ENCODE results near the gene CSF2RB.

Gene CSF2RB

DNA sequence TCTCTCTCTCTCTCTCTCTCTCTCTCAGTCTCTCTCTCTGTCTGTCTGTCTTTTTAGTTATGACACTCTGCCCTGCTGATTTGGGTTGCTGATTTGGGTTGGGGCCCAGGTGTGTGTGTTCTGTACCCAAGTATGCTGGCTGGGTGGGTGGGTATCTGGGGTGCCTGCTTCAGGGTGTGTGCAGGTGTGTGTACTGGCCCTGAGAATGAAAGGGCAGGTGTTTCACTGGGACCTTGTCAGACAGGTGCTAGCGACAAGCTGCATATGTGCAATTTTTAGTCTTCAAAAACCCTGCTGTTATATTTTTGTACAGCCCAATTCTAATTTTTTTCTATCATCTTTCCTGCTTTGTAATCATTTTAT, 943 bp downstream of the CSF2RB start:
- Histone ChIP-seq H3K36me3 (no peaks in the 10 kb centered on the region), H3K9me3 (peaks cover 0 to 6% (median 5%) of the 10 kb centered on the region in 3 donors), H3K27ac (no peak overlapping the region), H3K4me3 (peak overlapping the region in 1 of 2 donors; percentile 26), H3K4me1 (no peaks in the 10 kb centered on the region), H3K27me3 (peaks cover 0 to 9% of the 10 kb centered on the region in 2 donors)
- TF ChIP-seq, protein P1, sequence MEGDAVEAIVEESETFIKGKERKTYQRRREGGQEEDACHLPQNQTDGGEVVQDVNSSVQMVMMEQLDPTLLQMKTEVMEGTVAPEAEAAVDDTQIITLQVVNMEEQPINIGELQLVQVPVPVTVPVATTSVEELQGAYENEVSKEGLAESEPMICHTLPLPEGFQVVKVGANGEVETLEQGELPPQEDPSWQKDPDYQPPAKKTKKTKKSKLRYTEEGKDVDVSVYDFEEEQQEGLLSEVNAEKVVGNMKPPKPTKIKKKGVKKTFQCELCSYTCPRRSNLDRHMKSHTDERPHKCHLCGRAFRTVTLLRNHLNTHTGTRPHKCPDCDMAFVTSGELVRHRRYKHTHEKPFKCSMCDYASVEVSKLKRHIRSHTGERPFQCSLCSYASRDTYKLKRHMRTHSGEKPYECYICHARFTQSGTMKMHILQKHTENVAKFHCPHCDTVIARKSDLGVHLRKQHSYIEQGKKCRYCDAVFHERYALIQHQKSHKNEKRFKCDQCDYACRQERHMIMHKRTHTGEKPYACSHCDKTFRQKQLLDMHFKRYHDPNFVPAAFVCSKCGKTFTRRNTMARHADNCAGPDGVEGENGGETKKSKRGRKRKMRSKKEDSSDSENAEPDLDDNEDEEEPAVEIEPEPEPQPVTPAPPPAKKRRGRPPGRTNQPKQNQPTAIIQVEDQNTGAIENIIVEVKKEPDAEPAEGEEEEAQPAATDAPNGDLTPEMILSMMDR (IDR thresholded peaks at IDR 0.05), result no peak
- intact Hi-C loops (cut with DNase I; ENCODE audit: low total_unique reads), result no loop called here
- no peak for DNase-seq

DNA sequence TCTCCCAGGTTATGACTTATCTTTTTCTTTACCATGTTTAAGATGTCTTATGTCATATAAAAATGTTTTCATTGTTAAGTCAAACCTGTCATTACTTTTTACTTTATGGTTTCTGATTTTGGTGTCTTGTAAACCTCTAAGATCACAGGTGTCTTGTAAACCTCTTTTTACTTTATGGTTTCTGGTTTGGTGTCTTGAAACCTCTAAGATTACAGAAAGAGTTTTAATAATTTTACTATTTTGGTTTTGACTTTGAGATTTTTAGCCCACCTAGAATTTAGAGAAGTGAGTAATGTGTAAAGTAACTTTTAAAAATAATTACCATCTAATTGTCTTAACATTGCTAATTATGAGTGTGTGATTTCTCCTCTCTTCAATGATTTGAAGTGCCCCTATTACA, 2.6 kb downstream of the CSF2RB start:
- Histone ChIP-seq H3K4me1 (no peaks in the 10 kb centered on the region), H3K36me3 (no peaks in the 10 kb centered on the region), H3K27me3 (peaks cover 0 to 9% of the 10 kb centered on the region in 2 donors), H3K27ac (no peak overlapping the region), H3K4me3 (no peak overlapping the region), H3K9me3 (peaks cover 0 to 7% (median 5%) of the 10 kb centered on the region in 3 donors)
- TF ChIP-seq, protein P1 (IDR thresholded peaks at IDR 0.05), result no peak
- no peak for DNase-seq
- intact Hi-C loops (cut with DNase I; ENCODE audit: low total_unique reads), result no loop called here

DNA sequence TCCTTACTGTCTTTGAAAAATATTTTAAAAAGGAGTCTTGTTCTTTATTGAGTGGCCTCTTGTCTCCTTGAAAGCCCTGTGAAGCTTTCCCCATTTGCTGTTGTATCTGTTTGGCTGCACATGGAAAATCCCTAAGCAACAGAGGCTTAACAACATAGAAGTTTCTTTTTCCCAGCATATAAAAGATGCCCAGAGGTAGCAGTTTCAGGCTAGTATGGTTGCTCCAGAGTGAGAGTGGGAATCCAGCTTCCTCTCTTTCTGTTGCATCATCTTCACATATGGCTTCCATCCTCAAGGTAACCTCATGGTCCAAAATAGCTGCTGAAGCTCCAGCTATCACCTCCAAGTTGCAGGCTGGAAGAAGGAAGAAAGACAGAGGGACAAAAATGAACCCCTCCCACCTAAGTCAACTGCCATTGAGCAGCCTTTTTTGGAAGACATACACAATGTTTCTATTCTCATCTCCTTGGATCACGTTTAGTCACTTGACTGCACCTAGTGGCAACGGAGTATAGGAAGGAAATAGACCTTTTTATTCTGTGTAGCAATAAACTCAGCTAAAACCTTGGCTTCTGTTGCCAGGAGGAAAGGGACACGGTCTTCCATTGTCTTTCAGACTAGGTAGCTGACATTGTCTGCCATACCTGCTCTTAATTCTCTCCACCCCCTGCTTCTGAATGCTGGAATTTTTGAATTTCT, 5.3 kb downstream of the CSF2RB start:
- H3K27ac ChIP-seq, result no peak overlapping the region
- DNase-seq, result no peak
- no peaks in the 10 kb centered on the region for H3K36me3 ChIP-seq
- H3K27me3 ChIP-seq, result peaks cover 0 to 27% of the 10 kb centered on the region in 2 donors
- TF ChIP-seq, protein P1 (IDR thresholded peaks at IDR 0.05), result no peak
- H3K4me1 ChIP-seq, result no peaks in the 10 kb centered on the region
- H3K4me3 ChIP-seq, result no peak overlapping the region
- intact Hi-C loops (cut with DNase I; ENCODE audit: low total_unique reads), result no loop called here
- peaks cover 0 to 7% (median 5%) of the 10 kb centered on the region in 3 donors for H3K9me3 ChIP-seq

DNA sequence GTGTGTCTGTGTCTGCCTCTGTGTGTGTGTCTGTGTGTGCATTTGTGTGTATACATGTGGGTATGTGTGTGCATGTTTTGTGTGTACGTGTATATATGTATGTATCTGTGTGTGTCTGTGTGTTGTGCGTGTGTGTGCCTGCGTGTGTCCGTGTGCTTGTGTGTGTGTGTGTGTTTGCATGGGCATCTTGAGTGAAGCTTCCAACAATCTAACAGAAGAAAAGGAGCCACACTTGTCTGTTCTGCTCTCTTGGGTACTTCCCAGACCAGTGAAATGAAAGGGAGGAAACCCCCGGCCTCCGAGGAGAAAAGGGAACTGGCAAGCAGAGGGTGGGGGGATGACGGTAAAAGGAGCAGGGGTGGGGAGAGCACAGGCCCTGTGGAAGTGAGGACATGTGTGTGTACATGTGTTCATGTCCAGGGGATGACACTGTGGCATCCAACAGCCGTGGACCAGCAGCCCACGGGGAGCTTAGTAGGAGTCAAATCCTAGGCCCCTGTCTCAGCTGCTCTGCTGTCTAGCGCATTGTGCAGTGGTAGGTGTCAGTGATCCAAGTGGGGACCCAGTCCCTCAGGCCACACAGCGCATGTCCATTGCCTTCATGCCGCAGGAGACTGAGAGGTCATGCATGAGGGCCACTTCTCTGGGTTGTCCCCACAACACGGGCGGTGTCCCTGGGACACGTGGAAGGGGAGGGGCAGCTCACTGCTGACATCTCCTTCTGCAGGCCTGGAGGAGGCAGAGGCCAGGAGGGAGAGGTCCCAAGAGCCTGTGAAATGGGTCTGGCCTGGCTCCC, 8.1 kb downstream of the CSF2RB start:
- H3K4me1 ChIP-seq, result no peaks in the 10 kb centered on the region
- H3K4me3 ChIP-seq, result no peak overlapping the region
- H3K9me3 ChIP-seq, result peaks cover 0 to 7% (median 5%) of the 10 kb centered on the region in 3 donors
- peaks cover 0 to 48% of the 10 kb centered on the region in 2 donors for H3K27me3 ChIP-seq
- no peak overlapping the region for H3K27ac ChIP-seq
- TF ChIP-seq, protein P1 (IDR thresholded peaks at IDR 0.05), result no peak
- H3K36me3 ChIP-seq, result no peaks in the 10 kb centered on the region
- DNase-seq, result peak in 1 of 2 donors; percentile 34
- intact Hi-C loops (cut with DNase I; ENCODE audit: low total_unique reads), result no loop called here

DNA sequence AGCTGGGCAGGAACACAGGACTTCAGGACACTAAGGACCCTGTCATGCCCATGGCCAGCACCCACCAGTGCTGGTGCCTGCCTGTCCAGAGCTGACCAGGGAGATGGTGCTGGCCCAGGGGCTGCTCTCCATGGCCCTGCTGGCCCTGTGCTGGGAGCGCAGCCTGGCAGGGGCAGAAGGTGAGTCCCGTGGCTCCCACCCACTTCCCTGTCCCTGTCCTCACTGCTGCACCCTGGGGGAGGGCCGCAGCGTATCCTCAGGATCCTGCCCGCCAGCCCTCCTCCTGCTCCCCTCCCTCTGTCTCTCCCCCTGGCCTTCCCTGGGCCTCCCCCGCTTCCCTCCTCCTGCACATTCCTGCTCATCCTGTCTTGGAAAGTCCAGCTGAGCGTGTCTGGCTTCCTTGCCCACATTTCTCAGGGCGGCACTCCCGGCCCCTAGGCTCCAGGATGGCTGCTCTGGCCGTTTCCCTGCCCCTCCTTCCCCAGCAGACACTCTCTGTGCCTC, 8.7 kb downstream of the CSF2RB start:
- H3K27me3 ChIP-seq, result peaks cover 0 to 52% of the 10 kb centered on the region in 2 donors

More for the DNA sequence above, 8.7 kb downstream of the CSF2RB start:
- no peak overlapping the region for H3K27ac ChIP-seq
- intact Hi-C loops (cut with DNase I; ENCODE audit: low total_unique reads), result no loop called here
- H3K4me3 ChIP-seq, result no peak overlapping the region
- no peaks in the 10 kb centered on the region for H3K4me1 ChIP-seq
- TF ChIP-seq, protein P1 (IDR thresholded peaks at IDR 0.05), result no peak
- H3K9me3 ChIP-seq, result peaks cover 0 to 7% (median 5%) of the 10 kb centered on the region in 3 donors
- DNase-seq, result no peak
- H3K36me3 ChIP-seq, result no peaks in the 10 kb centered on the region
